GM23338 (cell line): ENCODE data around the gene MMP19. TPM values are rescaled to one million over a fixed set of nuclear protein-coding genes. Genes with fewer than 3 reads are reported as not detected.

Experiments used
- ATAC-seq: fragments of 200-7000 bp; cut with Tn5 transposase; 3 replicates; pipeline ENCODE4 v1.9.1; 2020
- DNase-seq: peaks from one replicate; pipeline ENCODE4 v3.0.0-alpha.2; 2015; ENCODE audit warnings: low spot score
- H2AFZ ChIP-seq: fragments of 200-600 bp; sonication (generic); 2 replicates; pipeline ENCODE4 v1.8.0; 2016; ENCODE audit warnings: antibody characterized with exemption, mild to moderate bottlenecking, moderate library complexity
- H3F3A ChIP-seq: fragments of 200-600 bp; sonication (generic); replicated peaks from 2 replicates; pipeline ENCODE4 v1.8.0; 2017; ENCODE audit warnings: antibody characterized with exemption, mixed run types, low read depth
- H3K27ac ChIP-seq: fragments of 200-600 bp; sonication (generic); 2 replicates; pipeline ENCODE4 v1.6.1; 2016; ENCODE audit warnings: low read depth
- H3K27me3 ChIP-seq: fragments of 200-600 bp; sonication (generic); 2 replicates; pipeline ENCODE4 v1.8.0; 2016; ENCODE audit warnings: mild to moderate bottlenecking, mixed run types, moderate library complexity; ENCODE audit not compliant: insufficient read depth
- H3K36me3 ChIP-seq: fragments of 200-600 bp; sonication (generic); 2 replicates; pipeline ENCODE4 v1.8.0; 2016; ENCODE audit warnings: mild to moderate bottlenecking; ENCODE audit not compliant: insufficient read depth
- H3K4me1 ChIP-seq: fragments of 200-600 bp; sonication (generic); 2 replicates; pipeline ENCODE4 v1.8.0; 2016; ENCODE audit warnings: mild to moderate bottlenecking, moderate library complexity; ENCODE audit not compliant: insufficient read depth
- H3K4me2 ChIP-seq: fragments of 200-600 bp; sonication (generic); 2 replicates; pipeline ENCODE4 v1.7.1; 2017; ENCODE audit warnings: mixed run types
- H3K4me3 ChIP-seq: fragments of 200-600 bp; sonication (generic); 2 replicates; pipeline ENCODE4 v1.6.1; 2016; ENCODE audit warnings: mixed run types
- H3K79me2 ChIP-seq: fragments of 200-600 bp; sonication (generic); replicated peaks from 2 replicates; pipeline ENCODE4 v1.8.0; 2017; ENCODE audit warnings: mild to moderate bottlenecking; ENCODE audit not compliant: insufficient read depth
- H3K9me2 ChIP-seq: fragments of 200-600 bp; sonication (generic); 2 replicates; pipeline ENCODE4 v1.8.0; 2017; ENCODE audit not compliant: insufficient read depth
- H4K20me1 ChIP-seq: fragments of 200-600 bp; sonication (generic); replicated peaks from 2 replicates; pipeline ENCODE4 v1.8.0; 2017; ENCODE audit warnings: mild to moderate bottlenecking; ENCODE audit not compliant: insufficient read depth
- H3K27ac Mint-ChIP-seq: 2 replicates; pipeline ENCODE4 v1.8.0; 2020; ENCODE audit warnings: inconsistent platforms, mild to moderate bottlenecking, moderate library complexity, mixed read lengths
- H3K27me3 Mint-ChIP-seq: 3 replicates; pipeline ENCODE4 v1.8.0; 2022; ENCODE audit warnings: low read depth, mild to moderate bottlenecking, moderate library complexity, mixed read lengths, inconsistent platforms; ENCODE audit not compliant: insufficient read depth, poor library complexity
- H3K36me3 Mint-ChIP-seq: 3 replicates; pipeline ENCODE4 v1.8.0; 2021; ENCODE audit warnings: low read depth, mild to moderate bottlenecking, inconsistent platforms, moderate library complexity, mixed read lengths
- H3K4me1 Mint-ChIP-seq: 3 replicates; pipeline ENCODE4 v1.8.0; 2020; ENCODE audit warnings: mild to moderate bottlenecking, inconsistent platforms, mixed read lengths
- H3K4me3 Mint-ChIP-seq: 3 replicates; pipeline ENCODE4 v1.8.0; 2021; ENCODE audit warnings: moderate library complexity, mild to moderate bottlenecking, inconsistent platforms, mixed read lengths
- H3K9me3 Mint-ChIP-seq: 3 replicates; pipeline ENCODE4 v1.8.0; 2020; ENCODE audit warnings: moderate library complexity, mild to moderate bottlenecking, inconsistent platforms, mixed read lengths
- CREB1 ChIP-seq: fragments of 250-450 bp; sonication (Bioruptor Pico); IDR thresholded peaks from 2 replicates; pipeline ENCODE4 v1.5.0; 2020; ENCODE audit warnings: low read depth, mild to moderate bottlenecking, moderate library complexity
- EZH2 ChIP-seq: fragments of 200-600 bp; sonication (generic); IDR thresholded peaks from one replicate; pipeline ENCODE4 v1.8.0; 2017; ENCODE audit warnings: antibody characterized with exemption, mild to moderate bottlenecking, low read depth; ENCODE audit not compliant: unreplicated experiment
- EZH2phosphoT487 ChIP-seq: fragments of 200-600 bp; sonication (generic); IDR thresholded peaks from one replicate; pipeline ENCODE4 v1.8.1; 2018; ENCODE audit warnings: antibody characterized with exemption; ENCODE audit not compliant: unreplicated experiment
- NANOG ChIP-seq: IDR thresholded peaks from 2 replicates; pipeline ENCODE4 v1.6.1; 2016; ENCODE audit warnings: antibody characterized with exemption, borderline replicate concordance
- STAT1 ChIP-seq: IDR thresholded peaks from one replicate; pipeline ENCODE4 v1.6.1; 2016; ENCODE audit warnings: antibody characterized with exemption; ENCODE audit not compliant: unreplicated experiment
- ZNF114 ChIP-seq: fragments of 250-450 bp; sonication (Bioruptor Pico); IDR thresholded peaks from 2 replicates; pipeline ENCODE4 v1.5.0; 2020; ENCODE audit warnings: mild to moderate bottlenecking, moderate library complexity
- ZNF331 ChIP-seq: fragments of 250-450 bp; sonication (Bioruptor Pico); IDR thresholded peaks from 2 replicates; pipeline ENCODE4 v1.5.0; 2020; ENCODE audit warnings: low read depth, mild to moderate bottlenecking, moderate library complexity
- polyA plus RNA-seq: library from polyadenylated mRNA; unstranded; fragments of >200 nt; fragmentation: Nextera tagmentation; extraction: Ambion mirVana; gene quantifications from 2 replicates; pipeline ENCODE4 v1.2.1, GENCODE V29; 2016
- total RNA-seq: library from RNA; depleted of rRNA; stranded (reverse); fragments of >200 nt; shearing (Covaris generic); gene quantifications from 2 replicates; pipeline ENCODE4 v1.2.3, GENCODE V29; 2014
- TF ChIP-seq, protein P1 (sequence below), 2 experiments: fragments of 200-600 bp in 1 of 2; sonication (generic) in 1 of 2; conservative IDR thresholded peaks; 2 replicates each; pipeline versions ENCODE4 v1.5.1 to v1.6.1; 2016 to 2017; ENCODE audit warnings: antibody characterized with exemption in 2 of 2, low read depth in 2 of 2, mild to moderate bottlenecking in 2 of 2, moderate library complexity in 1 of 2
- TF ChIP-seq, protein P2 (sequence below): IDR thresholded peaks from one replicate; pipeline ENCODE4 v1.6.1; 2018; ENCODE audit warnings: antibody characterized with exemption; ENCODE audit not compliant: unreplicated experiment
- TF ChIP-seq, protein P3 (sequence below): fragments of 250-450 bp; sonication (Bioruptor Pico); IDR thresholded peaks from 2 replicates; pipeline ENCODE4 v1.5.0; 2020; ENCODE audit warnings: mild to moderate bottlenecking, moderate library complexity
- TF ChIP-seq, protein P4 (sequence below): IDR thresholded peaks from 2 replicates; pipeline ENCODE4 v1.6.1; 2016; ENCODE audit warnings: antibody characterized with exemption

The MMP19 gene
- total and polyA plus RNA-seq, 2 experiments from 2014 or later, result 1.4 to 1.5 TPM

DNA sequence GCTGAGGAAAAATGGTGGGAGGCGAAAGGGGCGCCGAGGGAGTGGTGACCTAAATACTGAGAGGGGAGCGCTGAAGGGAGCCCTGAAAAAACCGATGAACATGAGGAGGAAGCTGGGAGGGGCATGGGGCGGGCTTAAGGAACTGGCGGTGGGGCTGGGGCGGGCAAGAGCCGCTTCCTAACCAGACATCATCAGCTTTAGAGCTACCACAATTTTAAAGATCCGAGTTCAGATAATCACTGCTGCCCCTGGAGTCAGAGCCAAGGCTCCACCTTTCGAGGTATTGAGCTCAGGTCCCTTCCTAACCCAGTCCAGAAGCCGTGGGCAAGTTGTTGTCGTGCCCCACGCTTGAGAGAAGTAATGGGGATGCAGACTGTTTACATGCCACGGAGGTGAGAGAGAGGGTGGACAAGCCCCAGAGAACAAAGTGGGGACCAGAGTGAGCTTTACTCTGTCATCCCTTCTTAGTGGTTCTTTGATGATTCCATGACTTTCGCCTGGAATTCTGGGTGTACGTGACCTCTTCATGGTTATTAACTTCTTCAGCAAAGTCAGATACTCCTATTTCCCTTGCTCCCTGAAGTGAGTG, 24.5 kb downstream of the MMP19 start (continued):
- TF ChIP-seq, protein P1, sequence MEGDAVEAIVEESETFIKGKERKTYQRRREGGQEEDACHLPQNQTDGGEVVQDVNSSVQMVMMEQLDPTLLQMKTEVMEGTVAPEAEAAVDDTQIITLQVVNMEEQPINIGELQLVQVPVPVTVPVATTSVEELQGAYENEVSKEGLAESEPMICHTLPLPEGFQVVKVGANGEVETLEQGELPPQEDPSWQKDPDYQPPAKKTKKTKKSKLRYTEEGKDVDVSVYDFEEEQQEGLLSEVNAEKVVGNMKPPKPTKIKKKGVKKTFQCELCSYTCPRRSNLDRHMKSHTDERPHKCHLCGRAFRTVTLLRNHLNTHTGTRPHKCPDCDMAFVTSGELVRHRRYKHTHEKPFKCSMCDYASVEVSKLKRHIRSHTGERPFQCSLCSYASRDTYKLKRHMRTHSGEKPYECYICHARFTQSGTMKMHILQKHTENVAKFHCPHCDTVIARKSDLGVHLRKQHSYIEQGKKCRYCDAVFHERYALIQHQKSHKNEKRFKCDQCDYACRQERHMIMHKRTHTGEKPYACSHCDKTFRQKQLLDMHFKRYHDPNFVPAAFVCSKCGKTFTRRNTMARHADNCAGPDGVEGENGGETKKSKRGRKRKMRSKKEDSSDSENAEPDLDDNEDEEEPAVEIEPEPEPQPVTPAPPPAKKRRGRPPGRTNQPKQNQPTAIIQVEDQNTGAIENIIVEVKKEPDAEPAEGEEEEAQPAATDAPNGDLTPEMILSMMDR (conservative IDR thresholded peaks at IDR 0.05; ENCODE audit: low read depth in 2 of 2), result no peak
- TF ChIP-seq STAT1 (no peak), EZH2 (no peak), ZNF331 (CRISPR knock-in tag) (no peak), NANOG (no peak)
- TF ChIP-seq, protein P2, sequence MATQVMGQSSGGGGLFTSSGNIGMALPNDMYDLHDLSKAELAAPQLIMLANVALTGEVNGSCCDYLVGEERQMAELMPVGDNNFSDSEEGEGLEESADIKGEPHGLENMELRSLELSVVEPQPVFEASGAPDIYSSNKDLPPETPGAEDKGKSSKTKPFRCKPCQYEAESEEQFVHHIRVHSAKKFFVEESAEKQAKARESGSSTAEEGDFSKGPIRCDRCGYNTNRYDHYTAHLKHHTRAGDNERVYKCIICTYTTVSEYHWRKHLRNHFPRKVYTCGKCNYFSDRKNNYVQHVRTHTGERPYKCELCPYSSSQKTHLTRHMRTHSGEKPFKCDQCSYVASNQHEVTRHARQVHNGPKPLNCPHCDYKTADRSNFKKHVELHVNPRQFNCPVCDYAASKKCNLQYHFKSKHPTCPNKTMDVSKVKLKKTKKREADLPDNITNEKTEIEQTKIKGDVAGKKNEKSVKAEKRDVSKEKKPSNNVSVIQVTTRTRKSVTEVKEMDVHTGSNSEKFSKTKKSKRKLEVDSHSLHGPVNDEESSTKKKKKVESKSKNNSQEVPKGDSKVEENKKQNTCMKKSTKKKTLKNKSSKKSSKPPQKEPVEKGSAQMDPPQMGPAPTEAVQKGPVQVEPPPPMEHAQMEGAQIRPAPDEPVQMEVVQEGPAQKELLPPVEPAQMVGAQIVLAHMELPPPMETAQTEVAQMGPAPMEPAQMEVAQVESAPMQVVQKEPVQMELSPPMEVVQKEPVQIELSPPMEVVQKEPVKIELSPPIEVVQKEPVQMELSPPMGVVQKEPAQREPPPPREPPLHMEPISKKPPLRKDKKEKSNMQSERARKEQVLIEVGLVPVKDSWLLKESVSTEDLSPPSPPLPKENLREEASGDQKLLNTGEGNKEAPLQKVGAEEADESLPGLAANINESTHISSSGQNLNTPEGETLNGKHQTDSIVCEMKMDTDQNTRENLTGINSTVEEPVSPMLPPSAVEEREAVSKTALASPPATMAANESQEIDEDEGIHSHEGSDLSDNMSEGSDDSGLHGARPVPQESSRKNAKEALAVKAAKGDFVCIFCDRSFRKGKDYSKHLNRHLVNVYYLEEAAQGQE, result no peak

DNA sequence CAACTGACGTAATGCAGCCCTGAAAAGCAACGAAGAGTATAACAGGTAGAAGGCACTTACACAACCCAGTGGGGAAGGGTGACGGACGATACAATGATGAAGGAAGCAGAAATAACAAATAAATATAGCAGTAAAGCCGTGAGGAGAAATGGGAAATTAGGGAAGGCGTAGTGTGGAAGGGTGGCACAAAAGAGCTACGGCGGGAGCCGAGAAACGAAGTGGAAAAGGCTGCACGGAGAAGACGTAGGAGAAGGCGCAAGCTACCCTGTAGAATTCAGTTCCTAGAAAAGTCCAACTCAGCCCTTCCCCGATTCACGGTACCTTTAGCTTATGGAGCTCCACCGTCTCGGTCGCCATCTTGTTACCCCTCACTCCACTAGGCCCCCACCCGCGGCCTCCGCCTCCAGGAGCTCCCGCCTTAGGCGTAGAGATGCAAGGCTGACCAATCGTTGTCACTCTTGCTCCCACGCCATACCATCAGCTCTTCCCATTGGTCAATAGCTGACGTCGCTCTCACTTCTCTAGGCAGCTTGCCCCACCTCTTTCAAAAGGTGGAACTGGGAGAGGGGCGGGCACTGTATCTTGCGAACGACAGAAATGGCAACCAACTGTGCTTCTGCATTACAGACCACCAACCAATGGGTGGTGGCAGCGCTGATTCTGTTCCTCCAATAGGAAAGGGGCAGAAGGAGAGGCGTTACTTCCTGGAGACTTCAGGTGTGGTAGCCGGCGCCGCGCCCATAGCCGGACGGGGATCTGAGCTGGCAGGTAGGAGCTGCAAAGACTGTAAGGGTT, 25.2 kb downstream of the MMP19 start, which contains the start of the genes ORMDL2 and SARNP:
Gene ORMDL2 (plus strand): TSS at position 697 of the 795 bp plus-strand sequence. CDS start 959 bp downstream, outside the sequence.
Gene SARNP (minus strand): TSS at position 380 of the 795 bp plus-strand sequence. CDS start 23 bp downstream, at position 357.
- H3K4me3 Mint-ChIP-seq, result no peak within 1 kb of the TSS
- peaks cover 35% of the 10 kb centered on the region for H4K20me1 ChIP-seq
- H3K9me3 Mint-ChIP-seq, result no peaks in the 10 kb centered on the region
- H3K4me1 Mint-ChIP-seq, result peaks cover 33% of the 10 kb centered on the region
- H2AFZ ChIP-seq, result no peak within 1 kb of the TSS
- H3K27ac ChIP-seq, result peak within 1 kb of the TSS; percentile 64
- H3K4me1 ChIP-seq, result peaks cover 45% of the 10 kb centered on the region
- no peaks in the 10 kb centered on the region for H3K27me3 ChIP-seq
- no peaks in the 10 kb centered on the region for H3K9me2 ChIP-seq
- peaks cover 3% of the 10 kb centered on the region for H3K27me3 Mint-ChIP-seq
- peak within 1 kb of the TSS; percentile 82 for H3K4me3 ChIP-seq
- peak; percentile 94 for ATAC-seq
- H3K36me3 Mint-ChIP-seq, result peaks cover 44% of the 10 kb centered on the region
- no peak within 1 kb of the TSS for H3K27ac Mint-ChIP-seq
- peaks cover 66% of the 10 kb centered on the region for H3K79me2 ChIP-seq
- peak; percentile 100 for DNase-seq
- H3F3A ChIP-seq, result peaks cover 24% of the 10 kb centered on the region; the same call in 1 of the 2 replicates
- H3K36me3 ChIP-seq, result peaks cover 23% of the 10 kb centered on the region
- H3K4me2 ChIP-seq, result peak within 1 kb of the TSS; percentile 93
- TF ChIP-seq ZNF114 (CRISPR knock-in tag) (no peak), EZH2phosphoT487 (no peak), CREB1 (peak; percentile 76)
- TF ChIP-seq, protein P3, sequence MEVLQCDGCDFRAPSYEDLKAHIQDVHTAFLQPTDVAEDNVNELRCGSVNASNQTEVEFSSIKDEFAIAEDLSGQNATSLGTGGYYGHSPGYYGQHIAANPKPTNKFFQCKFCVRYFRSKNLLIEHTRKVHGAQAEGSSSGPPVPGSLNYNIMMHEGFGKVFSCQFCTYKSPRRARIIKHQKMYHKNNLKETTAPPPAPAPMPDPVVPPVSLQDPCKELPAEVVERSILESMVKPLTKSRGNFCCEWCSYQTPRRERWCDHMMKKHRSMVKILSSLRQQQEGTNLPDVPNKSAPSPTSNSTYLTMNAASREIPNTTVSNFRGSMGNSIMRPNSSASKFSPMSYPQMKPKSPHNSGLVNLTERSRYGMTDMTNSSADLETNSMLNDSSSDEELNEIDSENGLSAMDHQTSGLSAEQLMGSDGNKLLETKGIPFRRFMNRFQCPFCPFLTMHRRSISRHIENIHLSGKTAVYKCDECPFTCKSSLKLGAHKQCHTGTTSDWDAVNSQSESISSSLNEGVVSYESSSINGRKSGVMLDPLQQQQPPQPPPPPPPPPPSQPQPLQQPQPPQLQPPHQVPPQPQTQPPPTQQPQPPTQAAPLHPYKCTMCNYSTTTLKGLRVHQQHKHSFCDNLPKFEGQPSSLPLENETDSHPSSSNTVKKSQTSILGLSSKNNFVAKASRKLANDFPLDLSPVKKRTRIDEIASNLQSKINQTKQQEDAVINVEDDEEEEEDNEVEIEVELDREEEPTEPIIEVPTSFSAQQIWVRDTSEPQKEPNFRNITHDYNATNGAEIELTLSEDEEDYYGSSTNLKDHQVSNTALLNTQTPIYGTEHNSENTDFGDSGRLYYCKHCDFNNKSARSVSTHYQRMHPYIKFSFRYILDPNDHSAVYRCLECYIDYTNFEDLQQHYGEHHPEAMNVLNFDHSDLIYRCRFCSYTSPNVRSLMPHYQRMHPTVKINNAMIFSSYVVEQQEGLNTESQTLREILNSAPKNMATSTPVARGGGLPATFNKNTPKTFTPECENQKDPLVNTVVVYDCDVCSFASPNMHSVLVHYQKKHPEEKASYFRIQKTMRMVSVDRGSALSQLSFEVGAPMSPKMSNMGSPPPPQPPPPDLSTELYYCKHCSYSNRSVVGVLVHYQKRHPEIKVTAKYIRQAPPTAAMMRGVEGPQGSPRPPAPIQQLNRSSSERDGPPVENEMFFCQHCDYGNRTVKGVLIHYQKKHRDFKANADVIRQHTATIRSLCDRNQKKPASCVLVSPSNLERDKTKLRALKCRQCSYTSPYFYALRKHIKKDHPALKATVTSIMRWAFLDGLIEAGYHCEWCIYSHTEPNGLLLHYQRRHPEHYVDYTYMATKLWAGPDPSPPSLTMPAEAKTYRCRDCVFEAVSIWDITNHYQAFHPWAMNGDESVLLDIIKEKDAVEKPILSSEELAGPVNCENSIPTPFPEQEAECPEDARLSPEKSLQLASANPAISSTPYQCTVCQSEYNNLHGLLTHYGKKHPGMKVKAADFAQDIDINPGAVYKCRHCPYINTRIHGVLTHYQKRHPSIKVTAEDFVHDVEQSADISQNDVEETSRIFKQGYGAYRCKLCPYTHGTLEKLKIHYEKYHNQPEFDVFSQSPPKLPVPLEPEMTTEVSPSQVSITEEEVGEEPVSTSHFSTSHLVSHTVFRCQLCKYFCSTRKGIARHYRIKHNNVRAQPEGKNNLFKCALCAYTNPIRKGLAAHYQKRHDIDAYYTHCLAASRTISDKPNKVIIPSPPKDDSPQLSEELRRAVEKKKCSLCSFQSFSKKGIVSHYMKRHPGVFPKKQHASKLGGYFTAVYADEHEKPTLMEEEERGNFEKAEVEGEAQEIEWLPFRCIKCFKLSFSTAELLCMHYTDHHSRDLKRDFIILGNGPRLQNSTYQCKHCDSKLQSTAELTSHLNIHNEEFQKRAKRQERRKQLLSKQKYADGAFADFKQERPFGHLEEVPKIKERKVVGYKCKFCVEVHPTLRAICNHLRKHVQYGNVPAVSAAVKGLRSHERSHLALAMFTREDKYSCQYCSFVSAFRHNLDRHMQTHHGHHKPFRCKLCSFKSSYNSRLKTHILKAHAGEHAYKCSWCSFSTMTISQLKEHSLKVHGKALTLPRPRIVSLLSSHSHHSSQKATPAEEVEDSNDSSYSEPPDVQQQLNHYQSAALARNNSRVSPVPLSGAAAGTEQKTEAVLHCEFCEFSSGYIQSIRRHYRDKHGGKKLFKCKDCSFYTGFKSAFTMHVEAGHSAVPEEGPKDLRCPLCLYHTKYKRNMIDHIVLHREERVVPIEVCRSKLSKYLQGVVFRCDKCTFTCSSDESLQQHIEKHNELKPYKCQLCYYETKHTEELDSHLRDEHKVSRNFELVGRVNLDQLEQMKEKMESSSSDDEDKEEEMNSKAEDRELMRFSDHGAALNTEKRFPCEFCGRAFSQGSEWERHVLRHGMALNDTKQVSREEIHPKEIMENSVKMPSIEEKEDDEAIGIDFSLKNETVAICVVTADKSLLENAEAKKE, result no peak
- TF ChIP-seq, protein P4, sequence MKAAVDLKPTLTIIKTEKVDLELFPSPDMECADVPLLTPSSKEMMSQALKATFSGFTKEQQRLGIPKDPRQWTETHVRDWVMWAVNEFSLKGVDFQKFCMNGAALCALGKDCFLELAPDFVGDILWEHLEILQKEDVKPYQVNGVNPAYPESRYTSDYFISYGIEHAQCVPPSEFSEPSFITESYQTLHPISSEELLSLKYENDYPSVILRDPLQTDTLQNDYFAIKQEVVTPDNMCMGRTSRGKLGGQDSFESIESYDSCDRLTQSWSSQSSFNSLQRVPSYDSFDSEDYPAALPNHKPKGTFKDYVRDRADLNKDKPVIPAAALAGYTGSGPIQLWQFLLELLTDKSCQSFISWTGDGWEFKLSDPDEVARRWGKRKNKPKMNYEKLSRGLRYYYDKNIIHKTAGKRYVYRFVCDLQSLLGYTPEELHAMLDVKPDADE, result 0 out of 2 replicates have a peak, but pooled peaks have one; percentile 41
